HTR-8/SVneo (cell line): ENCODE data around the gene INSL4.

Experiments used
- DNase-seq: peaks from one replicate; pipeline ENCODE4 v3.0.0; 2011; ENCODE audit warnings: low spot score, mixed read lengths; ENCODE audit not compliant: insufficient read length
- FAIRE-seq: peaks from 2 replicates; lab custom pipeline; 2011; peaks lifted over from hg19 to GRCh38; lab: Jason Lieb, UNC

The INSL4 gene

GRCh38 chr9:5231212-5231611 lies at the start of gene INSL4:
Gene INSL4 (plus strand): TSS chr9:5231419. CDS start chr9:5231524, 105 bp downstream.
- FAIRE-seq (no peak), DNase-seq (no peak)

- DNase-seq (no peak), FAIRE-seq (no peak)
Observed at GRCh38 chr9:5184776-5185175, 46.4 kb upstream of the INSL4 start.

- FAIRE-seq (no peak), DNase-seq (no peak)
Observed at GRCh38 chr9:5185220-5185840, 45.9 kb upstream of the INSL4 start, which contains the start of gene INSL6. Gene INSL6 (minus strand): TSS chr9:5185639. CDS start chr9:5185602, 37 bp downstream.

- peak; percentile 46 for FAIRE-seq
Observed at GRCh38 chr9:5186416-5187169, 44.6 kb upstream of the INSL4 start.

GRCh38 chr9:5188060-5188984 lies 42.9 kb upstream of the INSL4 start:
- FAIRE-seq, result no peak
- no peak for DNase-seq

More at GRCh38 chr9:5186416-5187169, 44.6 kb upstream of the INSL4 start:
- DNase-seq, result peak; percentile 71

- DNase-seq, result no peak
- FAIRE-seq, result no peak
Observed at GRCh38 chr9:5191985-5192384, 39.2 kb upstream of the INSL4 start.

- no peak for DNase-seq
Observed at GRCh38 chr9:5193345-5193744, 37.9 kb upstream of the INSL4 start.

GRCh38 chr9:5195463-5195862 lies 35.8 kb upstream of the INSL4 start:
- FAIRE-seq (no peak), DNase-seq (no peak)

More at GRCh38 chr9:5193345-5193744, 37.9 kb upstream of the INSL4 start:
- FAIRE-seq, result no peak

- FAIRE-seq (no peak), DNase-seq (no peak)
Observed at GRCh38 chr9:5205071-5205470, 26.1 kb upstream of the INSL4 start.

GRCh38 chr9:5230554-5230953 lies 665 bp upstream of the INSL4 start:
- FAIRE-seq, result no peak
- DNase-seq, result no peak

GRCh38 chr9:5263351-5264218 lies 32.4 kb downstream of the INSL4 start:
- no peak for FAIRE-seq
- no peak for DNase-seq

GRCh38 chr9:5264219-5264595 lies 33.0 kb downstream of the INSL4 start:
- no peak for FAIRE-seq
- DNase-seq, result no peak

- DNase-seq, result no peak
- no peak for FAIRE-seq
Observed at GRCh38 chr9:5265939-5266338, 34.7 kb downstream of the INSL4 start.

- DNase-seq (peak; percentile 66), FAIRE-seq (no peak)
Observed at GRCh38 chr9:5269249-5269715, 38.1 kb downstream of the INSL4 start.

GRCh38 chr9:5274770-5275169 lies 43.6 kb downstream of the INSL4 start:
- FAIRE-seq (no peak), DNase-seq (no peak)

- no peak for DNase-seq
- no peak for FAIRE-seq
Observed at GRCh38 chr9:5278486-5278885, 47.3 kb downstream of the INSL4 start.
